H9 (cell line): ENCODE results near the gene PMM2. TPM values are rescaled to one million over a fixed set of nuclear protein-coding genes. Genes with fewer than 3 reads are reported as not detected.

Experiments used
- DNase-seq: peaks from one replicate; pipeline ENCODE4 v3.0.0-alpha.2; 2017
- H2AFZ ChIP-seq: one replicate; pipeline ENCODE4 v1.6.1; 2013; ENCODE audit warnings: mild to moderate bottlenecking, low read length, control low read depth, moderate library complexity
- H2AK5ac ChIP-seq: 2 replicates; pipeline ENCODE4 v1.6.1; 2013; ENCODE audit warnings: low read length, control low read depth, mixed read lengths; ENCODE audit not compliant: insufficient read length
- H2BK120ac ChIP-seq: one replicate; pipeline ENCODE4 v1.6.1; 2013; ENCODE audit warnings: low read depth, mild to moderate bottlenecking, low read length, control low read depth, inconsistent platforms; ENCODE audit not compliant: poor library complexity, severe bottlenecking
- H2BK12ac ChIP-seq: 2 replicates; pipeline ENCODE4 v1.6.1; 2013; ENCODE audit warnings: low read length, control low read depth, mixed read lengths, low read depth; ENCODE audit not compliant: insufficient read length
- H2BK15ac ChIP-seq: 2 replicates; pipeline ENCODE4 v1.6.1; 2013; ENCODE audit warnings: low read depth, low read length, control low read depth
- H2BK20ac ChIP-seq: one replicate; pipeline ENCODE4 v1.6.1; 2013; ENCODE audit warnings: low read depth, mild to moderate bottlenecking, low read length, control low read depth, inconsistent platforms; ENCODE audit not compliant: poor library complexity, severe bottlenecking
- H2BK5ac ChIP-seq: 2 replicates; pipeline ENCODE4 v1.6.1; 2013; ENCODE audit warnings: low read length, control low read depth, mixed read lengths; ENCODE audit not compliant: insufficient read length
- H3K14ac ChIP-seq: 2 replicates; pipeline ENCODE4 v1.6.1; 2013; ENCODE audit warnings: low read length, control low read depth; ENCODE audit not compliant: insufficient read depth
- H3K18ac ChIP-seq: 2 replicates; pipeline ENCODE4 v1.6.1; 2013; ENCODE audit warnings: low read depth, mild to moderate bottlenecking, mixed read lengths, low read length, control low read depth; ENCODE audit not compliant: insufficient read length
- H3K23ac ChIP-seq: 2 replicates; pipeline ENCODE4 v1.6.1; 2013; ENCODE audit warnings: low read length, control low read depth, mixed read lengths, low read depth; ENCODE audit not compliant: insufficient read length
- H3K23me2 ChIP-seq: 2 replicates; pipeline ENCODE4 v1.6.1; 2013; ENCODE audit warnings: low read depth, mild to moderate bottlenecking, mixed read lengths, low read length, control low read depth; ENCODE audit not compliant: insufficient read length, poor library complexity, severe bottlenecking
- H3K27ac ChIP-seq: 2 replicates; pipeline ENCODE4 v1.5.1; 2013; ENCODE audit warnings: low read length, control low read depth, mixed read lengths, low read depth; ENCODE audit not compliant: insufficient read length
- H3K27me3 ChIP-seq: 2 replicates; pipeline ENCODE4 v1.6.1; 2013; ENCODE audit warnings: low read length, control low read depth, inconsistent platforms; ENCODE audit not compliant: insufficient read depth
- H3K4ac ChIP-seq: 2 replicates; pipeline ENCODE4 v1.6.1; 2013; ENCODE audit warnings: low read depth, mild to moderate bottlenecking, control low read depth, inconsistent platforms, low read length, moderate library complexity
- H3K4me1 ChIP-seq: 2 replicates; pipeline ENCODE4 v1.6.1; 2013; ENCODE audit warnings: low read length, control low read depth, inconsistent platforms; ENCODE audit not compliant: insufficient read depth
- H3K4me2 ChIP-seq: 2 replicates; pipeline ENCODE4 v1.6.1; 2013; ENCODE audit warnings: low read length, control low read depth, mixed read lengths; ENCODE audit not compliant: insufficient read length, insufficient read depth
- H3K56ac ChIP-seq: 2 replicates; pipeline ENCODE4 v1.6.1; 2013; ENCODE audit warnings: low read depth, mild to moderate bottlenecking, mixed read lengths, low read length, control low read depth; ENCODE audit not compliant: insufficient read length
- H3K79me1 ChIP-seq: 2 replicates; pipeline ENCODE4 v1.6.1; 2013; ENCODE audit warnings: low read depth, mild to moderate bottlenecking, moderate library complexity, low read length, control low read depth, inconsistent platforms; ENCODE audit not compliant: insufficient read depth, poor library complexity, severe bottlenecking
- H3K79me2 ChIP-seq: 2 replicates; pipeline ENCODE4 v1.6.1; 2013; ENCODE audit warnings: low read length, control low read depth, inconsistent platforms; ENCODE audit not compliant: insufficient read depth
- H3K9ac ChIP-seq: 2 replicates; pipeline ENCODE4 v1.6.1; 2013; ENCODE audit warnings: low read length, control low read depth, mixed read lengths; ENCODE audit not compliant: insufficient read length; ENCODE audit errors: extremely low read depth
- H3K9me3 ChIP-seq: one replicate; pipeline ENCODE4 v1.6.1; 2013; ENCODE audit warnings: low read depth, low read length, inconsistent platforms; ENCODE audit not compliant: control insufficient read depth
- H3T11ph ChIP-seq: one replicate; pipeline ENCODE4 v1.6.1; 2013; ENCODE audit warnings: mild to moderate bottlenecking, low read length, control low read depth, inconsistent platforms
- H4K20me1 ChIP-seq: one replicate; pipeline ENCODE4 v1.6.1; 2013; ENCODE audit not compliant: control insufficient read depth, insufficient read length, insufficient read depth
- H4K5ac ChIP-seq: 2 replicates; pipeline ENCODE4 v1.6.1; 2013; ENCODE audit warnings: low read depth, mild to moderate bottlenecking, mixed read lengths, low read length, control low read depth; ENCODE audit not compliant: insufficient read length
- H4K8ac ChIP-seq: replicated peaks from 2 replicates; pipeline ENCODE4 v1.6.1; 2013; ENCODE audit warnings: low read length, control low read depth, mixed read lengths, low read depth; ENCODE audit not compliant: insufficient read length
- H4K91ac ChIP-seq: 2 replicates; pipeline ENCODE4 v1.6.1; 2013; ENCODE audit warnings: low read depth, mild to moderate bottlenecking, moderate library complexity, mixed read lengths, low read length, control low read depth; ENCODE audit not compliant: insufficient read length
- H3K27ac Mint-ChIP-seq, 3 experiments: 2 replicates in 2 of 3; 3 replicates in 1 of 3; pipeline ENCODE4 v1.8.0; 2020 to 2021; ENCODE audit warnings: mixed read lengths in 3 of 3, mild to moderate bottlenecking in 1 of 3, moderate library complexity in 1 of 3
- H3K27me3 Mint-ChIP-seq: 2 replicates; pipeline ENCODE4 v1.8.0; 2021; ENCODE audit warnings: low read depth, mild to moderate bottlenecking, moderate library complexity, mixed read lengths
- H3K36me3 Mint-ChIP-seq, 3 experiments: 2 replicates in 2 of 3; 3 replicates in 1 of 3; pipeline ENCODE4 v1.8.0; 2020 to 2021; ENCODE audit warnings: low read depth in 3 of 3, mixed read lengths in 3 of 3; ENCODE audit not compliant: insufficient read depth in 1 of 3
- H3K4me1 Mint-ChIP-seq, 2 experiments: 2 replicates each; pipeline ENCODE4 v1.8.0; 2020; ENCODE audit warnings: mixed read lengths in 2 of 2
- H3K4me3 Mint-ChIP-seq, 2 experiments: 2 replicates in 1 of 2; 3 replicates in 1 of 2; pipeline ENCODE4 v1.8.0; 2020 to 2021; ENCODE audit warnings: mild to moderate bottlenecking in 2 of 2, mixed read lengths in 2 of 2, moderate library complexity in 1 of 2
- H3K9me3 Mint-ChIP-seq, 2 experiments: 2 replicates in 1 of 2; 3 replicates in 1 of 2; pipeline ENCODE4 v1.8.0; 2020; ENCODE audit warnings: mild to moderate bottlenecking in 2 of 2, mixed read lengths in 2 of 2, moderate library complexity in 1 of 2
- WGBS: extraction: QIAGEN DNeasy Blood & Tissue Kit; methylation state at CpG from one replicate; pipeline ENCODE4 v1.1.7; 2013; ENCODE audit warnings: missing lambda C conversion rate, low lambda C conversion rate, mixed read lengths; ENCODE audit not compliant: insufficient read length; ENCODE audit errors: extremely low coverage; 5-methylcytosine and 5-hydroxymethylcytosine counted together
- total RNA-seq: library from RNA; stranded (reverse); gene quantifications from 2 replicates; pipeline ENCODE4 v1.2.1, GENCODE V29; 2021
- TF ChIP-seq, protein P1 (sequence below): fragments of 200-600 bp; sonication (generic); conservative IDR thresholded peaks from 3 replicates; pipeline ENCODE4 v1.8.0; 2021; ENCODE audit warnings: antibody characterized with exemption, mild to moderate bottlenecking

Gene PMM2
- total RNA-seq, 1 experiment from 2014 or later = 82.7 TPM

DNA sequence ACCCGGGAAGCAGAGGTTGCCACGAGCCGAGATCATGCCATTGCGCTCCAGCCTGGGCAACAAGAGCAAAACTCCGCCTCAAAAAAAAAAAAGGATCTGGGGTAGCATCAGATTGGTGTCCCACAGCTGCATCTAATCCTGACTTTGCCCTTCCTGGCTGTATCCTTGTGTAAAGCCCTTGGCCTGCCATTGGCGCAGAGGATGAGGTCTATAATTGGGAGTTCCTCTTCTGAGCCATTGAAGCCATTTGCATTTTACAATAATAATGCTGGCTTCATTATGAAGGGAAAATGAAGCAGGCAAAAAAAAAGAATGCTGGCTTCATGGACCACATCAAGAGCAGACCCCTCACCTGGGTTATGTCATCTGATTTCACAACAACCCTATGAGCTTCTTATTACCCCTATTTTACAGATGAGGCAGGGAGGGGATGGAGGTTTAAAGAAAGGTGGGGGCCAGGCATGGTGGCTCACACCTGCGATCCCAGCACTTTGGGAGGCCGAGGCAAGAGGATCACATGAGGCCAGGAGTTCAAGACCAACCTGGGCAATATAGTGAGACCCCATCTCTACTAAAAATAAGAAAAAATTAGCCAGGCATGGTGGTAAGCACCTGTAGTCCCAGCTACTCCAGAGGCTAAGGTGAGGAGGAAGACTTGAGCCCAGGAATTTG, 83.3 kb downstream of the PMM2 start:
- Mint-ChIP-seq H3K27ac (no peak overlapping the region), H3K36me3 (peaks cover 0 to 3% (median 0%) of the 10 kb centered on the region in 3 experiments; a peak in 1 of 7 replicates), H3K9me3 (no peaks in the 10 kb centered on the region; a peak in 1 of 5 replicates), H3K4me3 (no peak overlapping the region), H3K4me1 (peaks cover 16 to 19% of the 10 kb centered on the region in 2 experiments), H3K27me3 (peaks cover 2% of the 10 kb centered on the region)
- Histone ChIP-seq H2BK15ac (no peak overlapping the region), H3K4me2 (no peak overlapping the region), H3K23ac (no peak overlapping the region), H2BK12ac (no peak overlapping the region), H4K20me1 (no peaks in the 10 kb centered on the region), H2AFZ (no peak overlapping the region), H3K9ac (no peak overlapping the region), H3K14ac (no peak overlapping the region), H3K4ac (no peak overlapping the region), H2BK20ac (no peak overlapping the region), H4K8ac (no peak overlapping the region), H2BK5ac (no peak overlapping the region), H3K9me3 (no peaks in the 10 kb centered on the region), H3K56ac (no peak overlapping the region), H3K18ac (no peak overlapping the region), H3K4me1 (no peaks in the 10 kb centered on the region), H4K91ac (no peak overlapping the region), H3K79me2 (no peaks in the 10 kb centered on the region), H2BK120ac (no peak overlapping the region), H3T11ph (no peak overlapping the region), H3K27ac (no peak overlapping the region), H3K79me1 (no peaks in the 10 kb centered on the region), H2AK5ac (no peak overlapping the region), H3K23me2 (no peaks in the 10 kb centered on the region), H4K5ac (no peak overlapping the region), H3K27me3 (no peaks in the 10 kb centered on the region)
- TF ChIP-seq, protein P1, sequence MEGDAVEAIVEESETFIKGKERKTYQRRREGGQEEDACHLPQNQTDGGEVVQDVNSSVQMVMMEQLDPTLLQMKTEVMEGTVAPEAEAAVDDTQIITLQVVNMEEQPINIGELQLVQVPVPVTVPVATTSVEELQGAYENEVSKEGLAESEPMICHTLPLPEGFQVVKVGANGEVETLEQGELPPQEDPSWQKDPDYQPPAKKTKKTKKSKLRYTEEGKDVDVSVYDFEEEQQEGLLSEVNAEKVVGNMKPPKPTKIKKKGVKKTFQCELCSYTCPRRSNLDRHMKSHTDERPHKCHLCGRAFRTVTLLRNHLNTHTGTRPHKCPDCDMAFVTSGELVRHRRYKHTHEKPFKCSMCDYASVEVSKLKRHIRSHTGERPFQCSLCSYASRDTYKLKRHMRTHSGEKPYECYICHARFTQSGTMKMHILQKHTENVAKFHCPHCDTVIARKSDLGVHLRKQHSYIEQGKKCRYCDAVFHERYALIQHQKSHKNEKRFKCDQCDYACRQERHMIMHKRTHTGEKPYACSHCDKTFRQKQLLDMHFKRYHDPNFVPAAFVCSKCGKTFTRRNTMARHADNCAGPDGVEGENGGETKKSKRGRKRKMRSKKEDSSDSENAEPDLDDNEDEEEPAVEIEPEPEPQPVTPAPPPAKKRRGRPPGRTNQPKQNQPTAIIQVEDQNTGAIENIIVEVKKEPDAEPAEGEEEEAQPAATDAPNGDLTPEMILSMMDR = no peak
- no peak for DNase-seq
- WGBS = no CpG with 5 or more reads among the region's 8 CpGs
